Endometrial microvascular endothelial cells (primary cell): ENCODE results near the gene PIGO. TPM values are rescaled to one million over a fixed set of nuclear protein-coding genes. Genes with fewer than 3 reads are reported as not detected.

ENCODE experiments used
- in situ Hi-C: cut with HindIII; loops from 2 replicates; pipeline ENCODE4 v1.10.0; 2017; ENCODE audit warnings: low sequenced_read_pairs, low pct_unique_long_range_greater_than_20kb; ENCODE audit errors: inconsistent ontology term
- total RNA-seq: library from RNA; depleted of rRNA; stranded (reverse); fragments of >200 nt; gene quantifications from one replicate; pipeline ENCODE4 v1.2.3, GENCODE V29; 2015; ENCODE audit errors: inconsistent ontology term

The PIGO gene
- total RNA-seq, result 18.3 TPM

- in situ Hi-C loops, result no loop called here
Measured at GRCh38 chr9:35096035-35096849, at the start of gene PIGO. Gene PIGO (minus strand): TSS chr9:35096591. CDS start chr9:35095565, 1,026 bp downstream.

GRCh38 chr9:35142037-35142436, 45.6 kb upstream of the PIGO start:
- in situ Hi-C loops, result no loop called here

- in situ Hi-C loops, result no loop called here
Measured at GRCh38 chr9:35140093-35140492, 43.7 kb upstream of the PIGO start.

- in situ Hi-C loops, result no loop called here
Measured at GRCh38 chr9:35136866-35137265, 40.5 kb upstream of the PIGO start.

- in situ Hi-C loops, result no loop called here
Measured at GRCh38 chr9:35135988-35136387, 39.6 kb upstream of the PIGO start.

GRCh38 chr9:35134920-35135319, 38.5 kb upstream of the PIGO start:
- in situ Hi-C loops, result no loop called here

- in situ Hi-C loops, result loop anchor here (25.0 kb wide), 1 partner anchor 370 kb away; the partner anchor contains the start of gene RUSC2
Measured at GRCh38 chr9:35116898-35117551, 20.6 kb upstream of the PIGO start.

- in situ Hi-C loops, result loop anchor here (25.0 kb wide), 1 partner anchor 371 kb away; the partner anchor contains the start of gene RUSC2
Measured at GRCh38 chr9:35116539-35116897, 20.1 kb upstream of the PIGO start.

GRCh38 chr9:35115680-35116538, 19.5 kb upstream of the PIGO start, which contains the start of gene ATOSB:
Gene ATOSB (minus strand): TSS chr9:35115862. CDS start chr9:35108274, 7,588 bp downstream.
- in situ Hi-C loops, result loop anchor here (25.0 kb wide), 1 partner anchor 371 kb away; the partner anchor contains the start of gene RUSC2

- in situ Hi-C loops, result loop anchor here (25.0 kb wide), 1 partner anchor 372 kb away; the partner anchor contains the start of gene RUSC2
Measured at GRCh38 chr9:35114840-35115628, 18.6 kb upstream of the PIGO start.

GRCh38 chr9:35114113-35114839, 17.9 kb upstream of the PIGO start:
- in situ Hi-C loops, result loop anchor here (25.0 kb wide), 1 partner anchor 373 kb away; the partner anchor contains the start of gene RUSC2

- in situ Hi-C loops, result loop anchor here (25.0 kb wide), 1 partner anchor 375 kb away; the partner anchor contains the start of gene RUSC2
Measured at GRCh38 chr9:35112257-35113020, 16.0 kb upstream of the PIGO start.

GRCh38 chr9:35111001-35111933, 14.9 kb upstream of the PIGO start:
- in situ Hi-C loops, result loop anchor here (25.0 kb wide), 1 partner anchor 376 kb away; the partner anchor contains the start of gene RUSC2

- in situ Hi-C loops, result loop anchor here (25.0 kb wide), 1 partner anchor 377 kb away; the partner anchor contains the start of gene RUSC2
Measured at GRCh38 chr9:35110327-35110761, 14.0 kb upstream of the PIGO start.

GRCh38 chr9:35108946-35109575, 12.7 kb upstream of the PIGO start:
- in situ Hi-C loops, result loop anchor here (25.0 kb wide), 1 partner anchor 378 kb away; the partner anchor contains the start of gene RUSC2
